ENCODE data around the gene TOR1AIP2.
"Not testable (repeated sequence)": the region's sequence is repeated elsewhere in the genome, so short reads cannot be mapped to it uniquely, and the experiment has no call there.

TOR1AIP2 gene

GRCh38 chr1:179805291-179806195, 72.1 kb downstream of the TOR1AIP2 start:
- DNase-seq = no peak

DNA sequence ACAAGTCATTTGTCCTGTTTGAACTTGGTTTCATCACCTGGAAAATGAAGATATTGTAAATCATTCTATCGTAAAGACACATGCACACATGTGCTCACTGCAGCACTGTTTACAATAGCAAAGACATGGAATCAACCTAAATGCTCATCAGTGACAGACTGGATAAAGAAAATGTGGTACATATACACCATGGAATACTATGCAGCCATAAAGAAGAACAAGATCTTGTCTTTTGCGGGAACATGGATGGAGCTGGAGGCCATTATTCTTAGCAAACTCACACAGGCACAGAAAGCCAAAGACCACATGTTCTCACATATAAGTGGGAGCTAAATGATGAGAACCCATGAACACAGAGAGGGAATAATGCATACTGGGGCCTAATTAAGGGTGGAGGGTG, 73.2 kb downstream of the TOR1AIP2 start:
- DNase-seq = not testable (repeated sequence)

DNA sequence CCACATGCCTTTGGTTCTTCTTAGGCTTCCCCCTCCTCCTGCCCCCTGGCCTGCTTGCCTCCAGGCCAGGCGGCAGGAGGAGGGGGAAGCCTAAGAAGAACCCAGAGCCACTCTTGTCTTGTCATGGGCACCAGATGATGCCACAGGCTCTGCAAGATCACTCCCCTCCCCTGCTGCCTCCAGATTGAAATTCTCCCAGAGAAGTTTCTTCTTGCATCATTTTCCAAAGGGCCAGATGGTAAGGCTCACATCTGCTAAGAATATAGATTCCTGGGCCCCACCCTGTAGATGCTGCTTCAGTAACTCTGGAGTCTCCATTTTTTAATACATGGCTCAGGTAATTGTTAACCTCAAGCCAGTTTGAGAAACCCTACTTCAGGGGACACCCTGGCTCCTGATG, 73.7 kb downstream of the TOR1AIP2 start:
- DNase-seq = no peak

GRCh38 chr1:179803104-179803503, 74.5 kb downstream of the TOR1AIP2 start:
- DNase-seq = no peak

DNA sequence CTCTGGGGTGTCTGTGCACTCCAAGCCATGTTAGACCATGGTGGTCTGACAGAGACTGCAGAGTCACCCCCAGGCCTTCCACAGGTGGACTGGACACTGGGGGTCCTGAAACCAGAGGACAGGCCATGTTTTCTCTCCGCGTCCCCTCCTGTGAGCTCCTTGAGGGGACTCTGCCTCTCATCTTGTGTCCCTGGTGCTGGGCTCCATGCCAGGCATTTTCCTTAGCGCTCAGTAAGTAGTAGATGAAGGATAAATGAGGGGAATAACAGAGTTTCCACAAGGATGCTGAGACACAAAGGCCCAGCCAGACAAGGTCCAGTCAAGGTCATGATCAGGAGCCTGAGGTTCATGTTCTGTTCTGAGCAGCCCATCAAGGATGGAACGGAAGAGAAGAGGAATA, 77.1 kb downstream of the TOR1AIP2 start:
- no peak for DNase-seq

DNA sequence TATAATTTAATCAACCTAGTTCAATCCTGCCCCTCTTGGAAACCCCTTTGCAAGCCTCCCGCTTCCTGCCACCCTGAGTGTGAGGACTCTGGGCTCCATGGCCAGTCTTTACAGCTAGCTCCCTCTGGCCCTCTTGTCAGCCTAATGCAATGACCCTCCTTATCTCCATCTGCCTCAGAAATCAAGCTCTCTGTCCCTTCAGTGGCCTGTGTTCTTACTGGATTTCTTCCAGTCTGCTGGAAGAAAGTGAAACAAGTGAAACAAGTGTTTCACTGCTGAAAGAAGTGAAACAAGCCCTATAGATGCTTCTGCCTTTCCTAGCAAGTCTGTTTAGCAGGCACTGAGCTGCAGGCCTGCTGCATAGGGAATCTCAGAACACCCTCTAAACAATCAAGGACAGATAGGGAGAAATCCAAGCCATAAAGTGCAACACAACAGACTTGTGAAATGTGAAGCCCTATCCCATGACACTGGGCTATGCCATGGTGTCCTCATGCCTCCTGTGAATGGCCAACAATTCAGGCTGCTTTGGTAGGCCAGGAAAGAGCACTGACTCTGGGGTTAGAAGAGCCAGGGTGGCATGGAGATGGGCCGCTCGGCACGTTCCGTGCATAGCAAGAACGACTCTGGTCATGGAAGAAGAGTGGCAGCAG, 78.6 kb downstream of the TOR1AIP2 start:
- DNase-seq = no peak

DNA sequence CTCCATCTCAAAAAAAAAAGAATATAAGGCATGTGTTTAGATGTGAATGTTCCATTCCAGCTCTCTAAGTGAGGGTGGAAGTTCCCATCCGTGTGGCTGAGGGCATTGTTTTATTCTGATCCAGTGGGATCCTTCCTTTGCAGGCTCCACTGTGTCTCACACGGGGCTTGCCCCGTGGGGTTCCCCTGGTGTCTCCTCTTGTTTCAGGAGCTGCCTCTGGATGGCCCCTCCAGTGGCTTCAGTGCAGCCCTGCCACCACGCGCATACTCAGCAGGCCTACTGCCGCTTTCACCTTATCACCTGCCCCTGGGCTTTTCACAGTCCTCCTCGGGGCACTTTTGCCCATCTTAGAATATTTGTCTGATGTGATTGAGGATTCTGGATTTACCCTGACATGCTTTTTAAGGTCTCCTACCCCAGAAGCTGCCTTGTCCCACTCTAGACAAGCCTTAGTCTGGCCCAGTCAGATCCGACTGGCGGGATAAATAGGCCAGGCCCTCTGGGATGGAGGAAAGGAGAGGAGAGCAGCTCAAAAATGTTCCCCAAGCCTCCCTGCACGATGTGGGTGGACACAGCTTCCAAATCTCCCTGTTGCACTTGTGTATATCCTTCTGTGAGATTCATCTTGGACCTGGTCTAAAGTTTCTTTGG, 79.3 kb downstream of the TOR1AIP2 start:
- DNase-seq = no peak

- no peak for DNase-seq
These were observed 82.9 kb downstream of the TOR1AIP2 start for GRCh38 chr1:179794669-179795068.

DNA sequence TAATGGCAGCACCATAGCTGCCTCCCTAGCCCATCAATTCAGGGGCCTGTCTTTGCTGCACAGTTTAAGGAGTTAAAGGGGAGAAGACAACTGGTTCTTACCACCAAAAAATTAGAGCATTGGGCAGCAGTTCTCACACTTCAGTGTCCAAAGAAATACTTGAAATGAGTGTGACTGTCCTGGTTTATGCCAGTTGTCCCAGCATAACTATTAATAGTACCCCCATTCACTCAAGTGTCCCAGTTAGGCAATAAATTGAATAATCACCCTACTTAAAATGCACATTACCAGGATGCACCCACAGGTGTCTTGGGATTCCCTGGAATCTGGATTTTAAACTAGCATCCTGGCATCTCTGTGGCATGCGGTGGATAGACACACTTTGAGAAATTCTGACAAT, 83.5 kb downstream of the TOR1AIP2 start:
- DNase-seq = no peak

- no peak for DNase-seq
These were observed 84.3 kb downstream of the TOR1AIP2 start for GRCh38 chr1:179793281-179793680.

Data from fibroblast of skin of right quadriceps (primary cell).